Daoy (cell line): ENCODE measurements around the gene PDIA6. TPM values are rescaled to one million over a fixed set of nuclear protein-coding genes. Genes with fewer than 3 reads are reported as not detected.

Source experiments
- DNase-seq: peaks from one replicate; pipeline ENCODE4 v3.0.0-alpha.2; 2015; ENCODE audit warnings: low read depth
- total RNA-seq: library from RNA; depleted of rRNA; stranded (reverse); fragments of >200 nt; shearing (Covaris generic); gene quantifications from 2 replicates; pipeline ENCODE4 v1.2.3, GENCODE V29; 2014; rRNA removed

Gene PDIA6, protein sequence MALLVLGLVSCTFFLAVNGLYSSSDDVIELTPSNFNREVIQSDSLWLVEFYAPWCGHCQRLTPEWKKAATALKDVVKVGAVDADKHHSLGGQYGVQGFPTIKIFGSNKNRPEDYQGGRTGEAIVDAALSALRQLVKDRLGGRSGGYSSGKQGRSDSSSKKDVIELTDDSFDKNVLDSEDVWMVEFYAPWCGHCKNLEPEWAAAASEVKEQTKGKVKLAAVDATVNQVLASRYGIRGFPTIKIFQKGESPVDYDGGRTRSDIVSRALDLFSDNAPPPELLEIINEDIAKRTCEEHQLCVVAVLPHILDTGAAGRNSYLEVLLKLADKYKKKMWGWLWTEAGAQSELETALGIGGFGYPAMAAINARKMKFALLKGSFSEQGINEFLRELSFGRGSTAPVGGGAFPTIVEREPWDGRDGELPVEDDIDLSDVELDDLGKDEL
- 381 and 427 TPM in 2 replicates for total RNA-seq

GRCh38 chr2:10812362-10813162 lies at the start of gene PDIA6:
TSS of gene PDIA6 (minus strand) at chr2:10812785. CDS start at chr2:10812696, 89 bp downstream.
- peak; percentile 98 for DNase-seq

- no peak for DNase-seq
These were observed 49.7 kb upstream of the PDIA6 start for GRCh38 chr2:10862330-10862729.

- DNase-seq, result no peak
These were observed 49.2 kb upstream of the PDIA6 start for GRCh38 chr2:10861765-10862164.

DNA sequence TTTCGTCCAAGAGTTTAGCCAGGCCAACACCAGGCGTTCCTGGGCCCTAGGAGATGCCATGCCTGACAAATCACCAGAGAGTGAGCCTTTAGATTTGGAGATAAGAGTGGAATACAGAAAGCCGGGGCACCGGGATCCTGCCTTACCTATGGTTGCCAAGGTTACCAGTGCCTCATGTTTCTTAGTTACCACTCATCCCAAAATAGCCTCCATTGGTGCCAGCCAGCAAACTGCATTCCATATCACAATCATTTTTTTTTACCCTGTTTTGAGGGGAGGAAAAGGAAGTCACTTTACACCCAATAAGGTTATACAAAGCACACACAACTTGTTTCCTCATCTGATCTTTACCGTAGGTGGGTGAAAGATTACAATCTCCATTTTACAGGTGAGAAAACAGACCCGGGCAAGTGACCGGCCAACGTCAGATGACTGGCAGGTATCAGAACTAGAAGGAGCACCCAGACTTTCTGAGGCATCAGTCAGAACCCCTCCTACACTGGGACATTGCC lies 48.3 kb upstream of the PDIA6 start:
- DNase-seq, result no peak

DNA sequence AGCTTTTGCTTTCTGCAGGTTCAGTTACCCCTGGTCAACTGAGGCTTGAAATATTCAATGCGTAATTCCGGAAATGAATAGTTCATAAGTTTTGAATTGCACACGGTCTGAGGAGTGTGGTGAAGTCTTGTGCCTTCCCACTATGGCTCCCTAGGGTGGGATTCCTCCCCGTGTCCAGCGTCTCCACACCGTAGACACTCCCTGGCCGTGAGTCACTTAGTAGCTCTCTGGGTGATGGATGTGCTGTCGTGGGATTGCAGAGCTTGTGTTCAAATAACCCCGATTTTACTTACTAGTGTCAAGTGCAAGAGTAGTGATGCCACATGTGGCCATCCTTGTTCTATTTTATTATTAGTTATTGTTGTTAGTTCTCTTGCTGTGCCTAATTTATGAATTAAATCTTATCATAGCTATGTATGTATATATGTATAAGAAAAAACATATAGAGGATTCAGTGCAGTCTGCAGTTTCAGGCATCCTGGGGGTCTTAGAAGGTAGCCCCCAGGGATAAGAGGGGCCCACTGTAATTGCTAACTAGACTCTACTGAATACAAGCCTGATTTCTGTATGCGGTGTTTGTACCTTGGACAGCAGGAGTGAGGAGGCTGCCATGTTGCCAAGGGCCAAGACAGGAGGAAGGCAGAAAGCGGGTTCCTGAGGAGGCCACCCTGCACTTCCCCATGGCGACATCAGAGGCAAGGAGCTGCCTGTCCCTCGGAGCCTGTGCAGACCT lies 47.7 kb upstream of the PDIA6 start:
- no peak for DNase-seq

GRCh38 chr2:10859278-10859677 lies 46.7 kb upstream of the PDIA6 start:
- no peak for DNase-seq

- no peak for DNase-seq
These were observed 36.0 kb upstream of the PDIA6 start for GRCh38 chr2:10848541-10848940.

DNA sequence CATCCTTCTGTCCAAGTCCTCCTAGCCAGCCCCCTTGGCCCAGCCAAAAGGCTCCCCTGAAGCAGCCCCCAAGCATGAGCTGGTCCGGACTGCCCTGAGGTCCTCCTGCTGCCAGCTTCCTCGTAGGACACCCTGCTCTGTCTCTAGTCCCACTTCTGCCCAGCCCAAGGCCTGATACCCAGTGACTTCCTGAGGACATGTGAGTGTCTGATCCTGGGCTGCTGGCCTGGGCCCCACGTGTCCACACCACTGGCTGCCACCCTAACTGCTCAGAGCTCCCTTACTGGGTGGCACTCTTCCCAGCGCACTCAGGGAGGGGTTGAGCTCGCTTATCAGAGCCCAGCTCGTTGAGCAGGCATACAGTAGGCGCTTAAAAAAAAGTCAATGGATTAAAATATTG lies 34.4 kb upstream of the PDIA6 start:
- no peak for DNase-seq

DNA sequence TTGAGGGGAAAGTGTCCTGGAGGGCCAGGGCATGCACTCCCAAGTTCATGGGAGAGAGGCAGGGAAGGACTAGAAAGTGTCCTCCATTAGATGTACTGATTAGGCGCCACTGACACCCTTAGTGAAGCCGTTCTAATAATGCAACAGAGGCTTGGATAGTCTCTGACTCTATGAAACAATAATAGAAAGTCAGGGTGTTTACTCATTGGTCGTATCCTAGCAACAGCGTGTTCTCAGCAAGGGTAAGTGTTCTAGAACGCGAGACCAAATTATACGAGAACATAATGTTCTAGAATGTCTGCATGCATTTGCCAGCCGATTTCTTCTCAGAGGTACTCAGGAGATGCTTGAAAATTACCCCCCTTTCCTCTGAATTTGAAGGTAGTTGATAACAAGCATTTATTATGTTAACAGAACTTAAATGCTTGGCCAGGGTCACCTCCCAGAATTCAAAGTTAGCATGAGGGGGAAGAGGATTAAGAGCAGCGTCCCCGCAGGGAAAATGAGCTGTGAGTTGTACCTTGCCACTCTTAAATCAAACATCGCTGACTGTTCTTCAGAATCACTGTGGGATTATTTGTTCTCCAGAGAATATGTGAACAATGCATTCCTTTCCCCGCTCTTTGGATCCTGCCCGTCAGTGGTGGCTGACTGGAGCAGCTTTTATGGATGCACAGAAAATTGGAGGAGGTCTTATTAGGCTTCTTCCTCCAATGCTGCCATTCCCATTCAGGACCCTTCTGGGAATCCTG lies 33.7 kb upstream of the PDIA6 start:
- no peak for DNase-seq

DNA sequence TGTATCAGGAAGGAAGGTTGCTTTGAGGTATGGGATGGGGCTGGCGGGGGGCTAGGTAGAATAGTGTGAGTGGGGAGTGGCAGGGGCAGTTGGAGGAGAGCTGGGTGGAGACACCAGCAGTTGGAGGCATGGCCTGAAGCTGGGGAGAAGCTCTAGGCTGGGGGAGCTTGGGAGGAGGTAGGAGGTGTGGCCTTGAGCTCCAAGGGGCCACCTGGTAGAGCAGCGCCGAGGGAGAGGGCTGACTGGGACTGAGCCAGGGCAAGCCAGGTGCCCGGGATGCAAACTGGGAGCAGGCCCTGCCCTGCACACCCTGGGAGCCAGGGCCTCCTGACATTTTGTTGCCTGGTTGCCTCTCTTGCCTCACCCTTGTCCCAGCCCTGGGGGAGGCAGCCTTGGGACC lies 33.1 kb upstream of the PDIA6 start:
- DNase-seq, result no peak

DNA sequence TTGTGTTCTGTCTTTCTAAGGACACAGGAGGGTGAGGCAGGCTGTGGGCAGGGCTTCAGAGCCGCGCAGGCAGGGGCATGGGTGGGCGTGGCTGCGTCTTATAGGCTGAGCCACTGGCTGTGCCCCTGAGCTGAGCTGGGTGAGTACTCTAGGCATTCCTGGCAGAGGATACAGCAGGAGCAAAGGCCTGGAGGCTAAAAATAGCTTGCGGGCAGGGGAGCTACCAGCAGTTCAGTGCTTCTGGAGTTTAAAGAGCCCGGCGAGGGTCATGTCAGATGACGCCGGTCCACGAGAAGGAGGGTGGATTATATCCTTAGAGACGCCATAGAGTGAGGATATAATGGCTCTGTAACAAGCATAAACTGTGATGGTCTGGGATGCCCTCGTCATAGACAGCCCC lies 31.5 kb upstream of the PDIA6 start:
- DNase-seq, result peak; percentile 63

- no peak for DNase-seq
These were observed 29.9 kb upstream of the PDIA6 start for GRCh38 chr2:10842506-10842905.

GRCh38 chr2:10841547-10842219 lies 29.1 kb upstream of the PDIA6 start:
- no peak for DNase-seq

GRCh38 chr2:10839813-10840212 lies 27.2 kb upstream of the PDIA6 start:
- no peak for DNase-seq

GRCh38 chr2:10838734-10839133 lies 26.1 kb upstream of the PDIA6 start:
- DNase-seq, result no peak

GRCh38 chr2:10837298-10838266 lies 25.0 kb upstream of the PDIA6 start:
- no peak for DNase-seq

DNA sequence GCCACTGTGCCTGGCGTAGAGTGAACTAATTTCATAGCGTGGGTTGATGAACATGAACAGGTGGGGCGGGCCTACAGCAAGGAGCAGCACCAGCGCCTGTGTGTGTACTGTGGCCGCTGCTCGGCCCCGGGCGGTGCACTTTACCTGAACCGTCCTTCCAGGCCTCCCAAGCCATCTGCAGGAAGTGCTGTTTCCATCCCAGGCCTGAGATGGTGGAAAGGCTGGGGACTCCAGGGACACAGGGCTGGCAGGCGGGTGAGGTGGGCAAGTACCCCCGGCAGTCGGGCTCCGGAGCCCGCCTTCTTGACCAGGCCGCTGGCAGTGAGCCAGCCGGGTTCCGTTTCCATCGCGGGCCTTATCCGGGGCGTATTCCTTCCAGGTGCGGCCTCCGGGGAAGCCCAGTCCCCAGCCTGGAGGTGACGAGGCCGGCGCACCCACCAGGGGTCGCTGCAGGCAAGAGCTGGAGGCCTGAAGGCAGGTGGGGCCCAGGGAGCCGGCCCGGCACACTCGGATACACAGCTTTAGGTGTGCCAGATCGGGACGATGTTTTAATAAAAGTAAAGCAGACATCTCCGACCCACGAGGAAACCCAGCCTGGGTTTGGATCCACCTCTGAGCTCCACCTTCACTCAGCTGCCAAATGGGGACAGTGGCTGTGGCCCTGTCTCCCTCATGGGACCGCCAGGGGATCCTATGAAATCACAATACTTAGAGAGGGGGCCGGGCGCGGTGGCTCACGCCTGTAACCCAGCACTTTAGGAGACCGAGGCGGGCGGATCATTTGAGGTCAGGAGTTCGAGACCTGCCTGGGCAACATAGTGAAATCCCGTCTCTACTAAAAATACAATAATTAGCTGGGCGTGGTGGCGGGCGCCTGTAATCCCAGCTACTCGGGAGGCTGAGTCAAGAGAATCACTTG lies 22.7 kb upstream of the PDIA6 start:
- peak; percentile 82 for DNase-seq

DNA sequence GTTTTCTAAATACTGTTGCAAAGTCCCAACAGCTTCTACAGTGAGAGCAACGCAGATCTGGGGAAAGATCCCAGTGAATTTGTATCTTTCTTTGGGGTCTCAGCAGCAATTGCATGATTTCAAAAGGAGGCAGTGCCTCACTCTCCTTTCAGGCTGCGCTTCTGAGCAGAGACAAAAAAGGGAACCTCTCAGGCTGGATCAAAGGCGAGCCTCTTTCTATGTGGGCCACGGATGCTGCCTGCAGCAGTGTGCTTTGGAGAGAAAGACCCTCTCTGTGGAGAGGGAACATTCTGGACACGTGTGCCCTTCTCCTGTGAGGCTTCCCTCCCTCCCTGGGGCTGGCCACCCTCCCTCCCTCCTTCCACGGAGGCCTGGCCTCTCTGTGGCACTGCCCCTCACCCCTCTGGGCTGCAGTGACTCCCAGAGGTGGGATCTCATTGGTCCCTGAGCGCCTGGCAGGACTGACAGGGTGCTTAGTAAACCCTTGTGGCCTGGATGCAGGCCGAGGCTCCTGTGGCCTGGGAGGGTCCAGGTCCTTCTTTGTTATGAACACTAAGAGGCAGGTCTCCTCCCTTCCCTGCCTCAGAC lies 21.6 kb upstream of the PDIA6 start:
- peak; percentile 22 for DNase-seq
